Lower leg skin (tissue), 3 donors: ENCODE results near the gene ENTPD6.

Experiments used
- CTCF ChIP-seq, 3 donors: fragments of 450-650 bp; IDR thresholded peaks; one replicate each; pipeline ENCODE4 v1.5.1; 2016; ENCODE audit warnings: antibody characterized with exemption in 3 of 3, mild to moderate bottlenecking in 3 of 3, moderate library complexity in 2 of 3
- POLR2A ChIP-seq, 2 donors: fragments of 450-650 bp; IDR thresholded peaks; one replicate each; pipeline ENCODE4 v1.6.1; 2016 to 2017; ENCODE audit warnings: antibody characterized with exemption in 2 of 2, mild to moderate bottlenecking in 1 of 2, moderate library complexity in 1 of 2

GRCh38 chr20:25249198-25249931 is 53.9 kb downstream of the ENTPD6 start:
- TF ChIP-seq CTCF (IDR thresholded peaks at IDR 0.05) (no peak), POLR2A (IDR thresholded peaks at IDR 0.05) (no peak)
